ENCODE data around the gene AREL1.

The AREL1 gene

DNA sequence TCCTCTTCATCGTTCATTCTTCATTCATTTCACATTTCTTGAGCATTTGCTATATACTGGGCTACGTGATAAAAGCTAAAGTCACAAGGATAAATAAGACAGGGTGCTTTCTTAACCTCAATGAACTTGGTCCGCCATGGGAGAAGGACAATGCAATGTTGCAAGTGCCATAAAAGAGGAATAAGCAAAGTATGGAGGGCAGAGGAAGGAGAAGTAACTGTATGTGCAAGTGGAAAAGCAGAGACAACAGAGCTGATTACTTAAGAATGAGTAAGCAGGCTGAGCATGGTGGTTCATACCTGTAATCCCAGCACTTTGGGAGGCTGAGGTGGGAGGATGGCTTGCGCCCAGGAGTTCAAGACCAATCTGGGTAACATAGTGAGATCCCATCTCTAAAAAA lies 14.4 kb downstream of the AREL1 start:
- no peak for DNase-seq (ENCODE audit: low spot score)

DNA sequence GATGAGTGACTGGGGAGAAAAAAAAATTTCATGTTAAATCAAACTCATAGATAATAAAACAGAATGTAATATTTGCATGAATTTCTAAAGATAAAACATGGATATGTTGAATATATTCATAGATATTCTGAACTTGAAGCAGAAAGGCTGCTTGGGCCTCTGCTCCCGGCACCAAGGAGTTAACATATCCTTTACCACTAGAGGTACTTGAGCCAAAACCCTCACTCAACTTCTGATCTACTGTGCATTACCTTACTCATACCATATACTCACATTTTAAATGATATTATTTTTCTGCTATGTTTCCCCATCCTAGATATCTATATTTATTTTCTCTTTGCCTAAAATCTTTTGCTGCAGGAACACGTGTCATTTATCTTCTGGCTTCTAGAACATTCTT lies 14.9 kb downstream of the AREL1 start:
- DNase-seq (ENCODE audit: low spot score): no peak

- no peak for DNase-seq (ENCODE audit: low spot score)
These were observed 15.3 kb downstream of the AREL1 start for GRCh38 chr14:74697543-74697942.

- DNase-seq (ENCODE audit: low spot score): no peak
These were observed 15.9 kb downstream of the AREL1 start for GRCh38 chr14:74697011-74697410.

DNA sequence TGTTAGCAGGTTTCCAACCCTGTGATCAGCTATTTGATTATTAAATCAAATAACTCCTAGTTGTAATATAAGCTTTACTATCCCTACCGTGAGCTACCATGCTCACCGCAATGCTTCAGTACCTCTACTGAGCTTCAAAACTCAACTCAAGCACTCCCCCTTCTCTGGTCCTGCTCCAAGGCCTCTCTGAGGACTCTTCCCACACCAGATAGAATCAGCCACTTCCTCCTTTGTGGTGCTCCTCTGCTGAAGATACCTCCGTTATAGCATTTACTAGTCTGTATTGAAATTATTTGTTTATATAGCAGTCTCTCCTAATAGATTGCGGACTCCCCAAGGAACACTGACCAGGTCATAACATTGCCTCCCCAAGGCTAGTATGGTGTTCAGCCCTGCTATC lies 17.5 kb downstream of the AREL1 start:
- no peak for DNase-seq (ENCODE audit: low spot score)

GRCh38 chr14:74693191-74693590 lies 19.7 kb downstream of the AREL1 start:
- DNase-seq (ENCODE audit: low spot score): no peak

DNA sequence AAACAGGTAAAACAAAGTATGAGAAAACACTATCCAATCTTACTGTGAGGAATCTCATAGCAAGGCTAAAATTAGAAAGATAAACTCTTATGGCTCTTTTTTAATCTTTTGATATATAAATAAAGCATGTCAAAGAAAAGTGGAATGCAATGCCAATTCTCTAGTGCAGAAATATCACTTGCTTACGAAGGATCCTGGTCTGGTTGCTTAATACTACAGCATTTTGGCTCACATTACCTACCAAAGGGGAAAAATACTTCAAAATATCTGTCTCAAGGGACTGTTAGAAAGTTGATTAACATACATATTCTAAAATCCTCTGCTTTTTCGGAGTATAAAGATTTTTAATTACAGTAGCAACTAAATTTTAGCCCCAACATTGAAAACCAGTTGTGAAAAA lies 21.4 kb downstream of the AREL1 start:
- DNase-seq (ENCODE audit: low spot score): no peak

GRCh38 chr14:74685921-74686678 lies 26.8 kb downstream of the AREL1 start:
- no peak for DNase-seq (ENCODE audit: low spot score)

DNA sequence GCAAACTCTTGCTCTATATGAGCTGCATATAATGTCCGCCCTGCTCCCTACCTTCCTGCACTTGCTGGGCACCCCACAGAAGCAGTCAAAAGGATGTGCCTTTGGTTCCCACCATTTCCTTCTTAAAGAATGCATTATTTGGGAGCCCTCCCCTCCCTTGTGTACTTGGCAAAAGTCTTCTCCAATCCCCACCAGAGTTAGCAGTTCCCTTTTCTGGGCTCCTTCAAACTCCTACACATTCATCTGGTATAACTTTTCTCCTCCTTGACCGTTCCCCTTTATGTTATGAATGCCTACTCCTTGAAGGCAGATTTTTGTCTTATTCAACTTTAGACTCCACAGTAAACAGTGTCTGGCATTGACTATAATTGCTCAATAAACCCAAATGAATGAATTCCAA lies 27.8 kb downstream of the AREL1 start:
- DNase-seq (ENCODE audit: low spot score): no peak

DNA sequence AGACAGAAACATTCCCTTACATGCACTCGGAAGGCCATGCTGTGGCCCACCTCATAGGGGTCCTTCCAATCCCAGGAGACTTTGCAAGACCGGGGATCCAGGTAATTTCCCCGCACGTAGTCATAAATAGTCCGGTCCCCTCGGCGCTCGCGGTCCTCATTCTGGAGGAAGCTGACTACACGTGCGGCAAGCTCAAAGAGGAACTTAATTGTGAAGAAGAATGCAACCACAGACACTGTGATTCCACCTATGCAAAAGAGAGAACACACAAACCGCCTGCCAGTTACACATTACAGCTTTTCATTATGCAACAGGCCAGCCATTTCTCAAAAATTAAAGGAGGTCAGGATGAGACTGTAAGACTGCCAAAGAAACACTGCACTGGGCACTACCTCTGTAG lies 28.4 kb downstream of the AREL1 start:
- no peak for DNase-seq (ENCODE audit: low spot score)

- no peak for DNase-seq (ENCODE audit: low spot score)
These were observed 29.5 kb downstream of the AREL1 start for GRCh38 chr14:74683406-74683805.

DNA sequence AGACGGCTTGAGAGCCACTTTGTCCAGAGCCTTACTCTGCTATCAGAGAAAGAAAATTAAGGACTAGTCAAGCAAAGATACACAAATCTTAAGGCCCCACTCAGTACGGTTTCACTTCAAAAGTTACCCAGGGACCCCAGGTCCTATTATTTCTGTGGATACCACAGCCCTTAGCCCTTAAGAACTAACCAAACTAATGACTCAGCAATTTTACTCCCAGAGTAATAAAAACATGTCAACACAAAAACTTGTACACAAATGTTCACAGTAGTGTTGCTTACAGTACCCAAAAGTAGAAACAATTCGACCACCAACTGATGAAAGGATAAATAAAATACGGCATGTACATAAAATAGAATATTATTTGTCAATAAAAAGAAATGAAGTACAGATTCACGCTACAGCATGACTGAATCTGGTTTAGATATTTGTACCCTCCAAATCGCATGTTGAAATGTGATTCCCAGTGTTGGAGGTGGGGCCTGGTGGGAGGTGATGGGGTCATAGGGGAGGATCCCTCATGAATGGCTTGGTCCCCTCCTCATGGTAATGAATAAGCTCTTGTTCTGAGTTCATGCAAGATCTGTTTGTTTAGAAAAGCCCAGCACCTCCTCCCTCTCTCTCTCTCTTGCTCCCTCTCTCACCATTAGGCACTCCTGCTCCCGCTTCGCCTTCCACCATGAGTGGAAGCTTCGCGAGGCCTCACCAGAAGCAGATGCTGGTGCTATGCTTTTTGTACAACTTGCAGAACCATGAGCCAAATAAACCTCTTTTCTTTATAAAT lies 30.5 kb downstream of the AREL1 start:
- DNase-seq (ENCODE audit: low spot score): no peak

DNA sequence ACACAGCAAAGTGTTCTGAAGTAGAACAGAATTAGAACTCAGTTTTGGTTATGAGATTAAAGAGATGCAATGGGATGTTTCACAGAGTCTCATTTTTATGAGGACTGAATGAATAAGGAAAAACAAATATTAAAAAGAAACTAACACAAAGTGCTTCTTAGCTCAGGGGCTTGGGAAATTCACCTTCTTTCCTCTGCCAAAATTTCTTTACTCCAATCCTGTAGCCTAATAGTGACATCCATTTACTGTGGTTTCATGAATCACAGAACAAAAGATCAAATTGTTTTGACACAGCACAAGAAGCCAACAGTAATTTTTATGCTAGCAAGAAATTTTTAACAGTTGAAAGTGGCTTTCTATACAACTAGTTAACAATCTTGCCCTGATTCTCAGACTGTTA lies 37.7 kb downstream of the AREL1 start:
- DNase-seq (ENCODE audit: low spot score): no peak

DNA sequence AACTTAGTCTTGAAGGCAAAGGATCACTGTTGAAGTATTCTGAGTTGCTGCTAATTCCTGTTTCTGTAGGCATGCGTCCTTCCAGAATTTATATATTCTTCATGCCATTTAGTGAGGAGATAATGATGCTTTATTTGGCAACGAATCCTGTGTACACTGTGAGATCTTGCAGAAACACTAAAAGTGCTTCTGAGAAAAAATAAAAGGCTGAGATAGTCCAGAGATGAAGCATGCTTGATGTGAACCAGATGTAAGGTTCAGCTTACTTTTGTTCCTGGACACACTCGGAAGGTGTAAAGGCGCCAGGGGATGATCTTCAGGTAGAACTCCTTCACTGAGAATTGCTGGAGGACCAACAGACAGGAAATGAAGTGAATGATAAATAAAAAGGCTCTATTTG lies 39.1 kb downstream of the AREL1 start:
- no peak for DNase-seq (ENCODE audit: low spot score)

- DNase-seq (ENCODE audit: low spot score): no peak
These were observed 41.1 kb downstream of the AREL1 start for GRCh38 chr14:74671789-74672188.

- DNase-seq (ENCODE audit: low spot score): no peak
These were observed 42.0 kb downstream of the AREL1 start for GRCh38 chr14:74670726-74671411.

- no peak for DNase-seq (ENCODE audit: low spot score)
These were observed 43.0 kb downstream of the AREL1 start for GRCh38 chr14:74669846-74670245.

GRCh38 chr14:74669256-74669655 lies 43.6 kb downstream of the AREL1 start:
- DNase-seq (ENCODE audit: low spot score): no peak

DNA sequence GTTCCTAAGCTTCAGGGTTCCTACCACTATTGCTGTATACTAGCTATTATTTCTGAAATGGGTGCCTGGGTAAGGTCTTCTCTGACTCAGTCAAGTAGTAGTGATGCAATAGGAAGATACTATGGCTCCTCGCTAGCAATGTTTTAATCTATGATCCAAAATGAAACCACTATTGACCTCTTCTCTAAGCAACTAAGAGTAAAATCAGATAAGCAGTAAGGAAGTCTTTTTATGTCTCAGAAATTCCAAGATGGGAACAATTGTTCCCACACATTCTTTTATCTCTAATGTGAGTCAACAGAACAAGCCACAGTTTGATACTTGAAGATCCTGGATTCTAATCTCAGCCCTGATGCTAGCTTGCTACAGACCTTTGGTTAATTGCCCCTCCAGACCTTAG lies 45.1 kb downstream of the AREL1 start:
- no peak for DNase-seq (ENCODE audit: low spot score)

DNA sequence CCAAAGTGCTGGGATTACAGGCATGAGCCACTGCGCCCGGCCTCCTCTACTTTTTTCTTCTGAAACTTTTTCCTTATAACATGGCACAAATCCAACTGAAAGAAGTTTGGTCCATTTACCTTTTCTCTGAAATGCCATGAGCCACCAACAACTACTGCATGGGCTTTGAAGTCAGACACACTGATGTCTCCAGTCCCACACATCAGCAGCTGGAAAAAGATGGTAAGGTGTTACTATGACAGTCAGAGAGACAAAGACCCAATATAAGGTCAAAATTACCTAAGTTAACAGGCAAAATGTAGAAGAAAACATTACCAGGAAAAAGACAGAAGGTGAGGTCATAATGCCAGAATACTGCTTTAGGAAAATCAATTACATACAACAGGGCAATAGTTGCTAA lies 48.2 kb downstream of the AREL1 start:
- no peak for DNase-seq (ENCODE audit: low spot score)

DNA sequence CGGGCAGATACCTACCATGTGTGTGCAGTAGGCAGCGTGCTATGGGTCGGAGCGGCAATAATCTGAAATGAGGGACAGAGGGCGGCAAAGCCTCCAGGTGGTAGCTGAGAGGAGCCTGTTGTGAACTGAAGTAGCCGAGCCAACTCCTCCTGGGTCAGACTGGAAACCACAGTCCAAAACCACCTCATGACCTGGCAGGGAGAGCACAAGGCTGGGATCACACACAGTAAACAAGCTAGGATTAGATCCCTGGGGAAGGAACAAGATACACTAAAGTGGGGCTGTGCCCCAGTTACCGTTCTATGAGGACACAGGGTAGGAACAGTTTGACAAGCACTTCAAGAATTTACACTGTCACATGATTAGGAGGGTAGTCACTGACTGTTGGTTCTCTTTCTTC lies 49.0 kb downstream of the AREL1 start:
- no peak for DNase-seq (ENCODE audit: low spot score)

DNA sequence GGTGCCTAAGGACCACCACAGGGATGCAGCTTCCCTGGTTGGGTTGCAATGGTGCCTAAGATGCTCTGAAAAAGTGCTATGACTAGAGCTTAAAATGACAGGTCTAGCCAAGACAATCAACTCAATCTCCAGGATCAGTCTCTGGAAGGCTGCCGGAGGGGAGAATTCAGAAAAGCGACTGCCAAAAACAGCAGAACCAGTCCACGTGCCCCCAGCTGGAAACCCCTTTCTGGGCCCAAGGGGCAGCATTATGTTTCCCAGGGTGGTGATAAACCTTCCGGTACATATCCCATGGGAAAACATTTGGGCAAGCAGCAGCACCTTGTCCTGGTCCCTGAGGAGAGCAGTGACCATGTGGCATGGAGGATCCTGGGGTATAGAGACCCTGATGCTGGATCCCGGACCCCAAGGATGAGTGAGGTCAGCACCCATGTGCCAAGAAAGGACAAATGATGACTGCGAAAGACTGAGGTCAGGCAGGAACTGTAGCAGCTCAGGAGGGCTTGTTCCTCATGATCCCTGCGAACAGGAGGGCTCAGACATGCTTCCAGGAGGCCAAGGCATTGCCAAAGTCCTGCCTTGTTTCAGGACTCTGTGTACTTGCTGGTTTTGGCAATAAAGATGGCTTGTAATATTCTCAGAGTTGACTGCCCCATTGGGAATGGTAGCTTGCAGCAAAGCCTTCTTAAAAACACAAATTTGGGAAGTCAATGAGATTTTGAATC lies 51.0 kb downstream of the AREL1 start:
- DNase-seq (ENCODE audit: low spot score): no peak
